HL-60 (cell line): ENCODE results near the gene ADAT2.

Experiments used
- DNase-seq, 2 experiments: peaks; one replicate each; pipeline ENCODE4 v3.0.0-alpha.2; 2010 to 2020; ENCODE audit warnings: low read depth in 1 of 2, low spot score in 1 of 2
- H3K27ac ChIP-seq: fragments of 250-450 bp; sonication (Bioruptor Pico); replicated peaks from 2 replicates; pipeline ENCODE4 v1.5.1; 2020; ENCODE audit warnings: mild to moderate bottlenecking, moderate library complexity
- H3K27me3 ChIP-seq: fragments of 250-450 bp; sonication (Bioruptor Pico); 2 replicates; pipeline ENCODE4 v1.5.1; 2021; ENCODE audit warnings: mild to moderate bottlenecking, moderate library complexity; ENCODE audit not compliant: insufficient read depth, poor library complexity, severe bottlenecking
- H3K4me3 ChIP-seq: replicated peaks from 2 replicates; pipeline ENCODE4 v1.5.1; 2011; ENCODE audit warnings: mild to moderate bottlenecking, control low read depth, low read length; ENCODE audit not compliant: insufficient read depth
- CTCF ChIP-seq: IDR thresholded peaks from one replicate; pipeline ENCODE4 v1.5.1; 2011; ENCODE audit warnings: low read length, control low read depth, inconsistent platforms; ENCODE audit not compliant: insufficient read depth
- GABPA ChIP-seq: IDR thresholded peaks from 2 replicates; pipeline ENCODE4 v1.6.1; 2012; ENCODE audit warnings: low read depth
- POLR2AphosphoS5 ChIP-seq: IDR thresholded peaks from 2 replicates; pipeline ENCODE4 v1.6.1; 2012; ENCODE audit warnings: low read depth
- REST ChIP-seq: IDR thresholded peaks from 2 replicates; pipeline ENCODE4 v1.6.1; 2012; ENCODE audit warnings: low read depth; ENCODE audit not compliant: insufficient replicate concordance
- SPI1 ChIP-seq: IDR thresholded peaks from 2 replicates; pipeline ENCODE4 v1.6.1; 2012; ENCODE audit warnings: low read depth, mild to moderate bottlenecking, borderline replicate concordance

Gene ADAT2

GRCh38 chr6:143419526-143419925 lies 31.0 kb downstream of the ADAT2 start:
- Histone ChIP-seq H3K27me3 (no peaks in the 10 kb centered on the region), H3K27ac (no peak overlapping the region), H3K4me3 (no peak overlapping the region)
- TF ChIP-seq GABPA (no peak), REST (no peak), SPI1 (no peak), POLR2AphosphoS5 (no peak), CTCF (no peak)
- DNase-seq, result no peak

- no peak overlapping the region for H3K4me3 ChIP-seq
- no peak overlapping the region for H3K27ac ChIP-seq
- H3K27me3 ChIP-seq, result no peaks in the 10 kb centered on the region
- TF ChIP-seq GABPA, result no peak
- TF ChIP-seq REST, result no peak
- TF ChIP-seq SPI1, result no peak
- no peak for TF ChIP-seq POLR2AphosphoS5
- TF ChIP-seq CTCF, result no peak
- DNase-seq, result no peak
Measured at GRCh38 chr6:143414769-143415168, 35.7 kb downstream of the ADAT2 start.

- no peak overlapping the region for H3K27ac ChIP-seq
- no peak for DNase-seq
- TF ChIP-seq SPI1 (no peak), REST (no peak), POLR2AphosphoS5 (no peak), CTCF (no peak), GABPA (no peak)
- H3K27me3 ChIP-seq, result no peaks in the 10 kb centered on the region
- no peak overlapping the region for H3K4me3 ChIP-seq
Measured at GRCh38 chr6:143410859-143411270, 39.6 kb downstream of the ADAT2 start.
